NCI-H1436 (cell line): ENCODE results near the gene PKP3.
"Not testable (repeated sequence)": the region's sequence is repeated elsewhere in the genome, so short reads cannot be mapped to it uniquely, and the experiment has no call there.

Experiments used
- DNase-seq: peaks from one replicate; lab custom pipeline; 2025; lab: John Stamatoyannopoulos, UW

Gene PKP3

DNA sequence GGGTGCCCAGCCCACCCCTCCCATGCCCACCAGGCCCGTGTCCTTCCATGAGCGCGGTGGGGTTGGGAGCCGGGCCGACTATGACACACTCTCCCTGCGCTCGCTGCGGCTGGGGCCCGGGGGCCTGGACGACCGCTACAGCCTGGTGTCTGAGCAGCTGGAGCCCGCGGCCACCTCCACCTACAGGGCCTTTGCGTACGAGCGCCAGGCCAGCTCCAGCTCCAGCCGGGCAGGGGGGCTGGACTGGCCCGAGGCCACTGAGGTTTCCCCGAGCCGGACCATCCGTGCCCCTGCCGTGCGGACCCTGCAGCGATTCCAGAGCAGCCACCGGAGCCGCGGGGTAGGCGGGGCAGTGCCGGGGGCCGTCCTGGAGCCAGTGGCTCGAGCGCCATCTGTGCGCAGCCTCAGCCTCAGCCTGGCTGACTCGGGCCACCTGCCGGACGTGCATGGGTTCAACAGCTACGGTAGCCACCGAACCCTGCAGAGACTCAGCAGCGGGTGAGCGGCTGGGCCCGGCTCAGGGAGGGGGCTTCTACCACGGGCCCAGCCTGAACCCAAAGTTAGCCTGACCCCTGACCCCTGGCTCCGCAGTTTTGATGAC lies 3.0 kb downstream of the PKP3 start:
- DNase-seq: no peak

DNA sequence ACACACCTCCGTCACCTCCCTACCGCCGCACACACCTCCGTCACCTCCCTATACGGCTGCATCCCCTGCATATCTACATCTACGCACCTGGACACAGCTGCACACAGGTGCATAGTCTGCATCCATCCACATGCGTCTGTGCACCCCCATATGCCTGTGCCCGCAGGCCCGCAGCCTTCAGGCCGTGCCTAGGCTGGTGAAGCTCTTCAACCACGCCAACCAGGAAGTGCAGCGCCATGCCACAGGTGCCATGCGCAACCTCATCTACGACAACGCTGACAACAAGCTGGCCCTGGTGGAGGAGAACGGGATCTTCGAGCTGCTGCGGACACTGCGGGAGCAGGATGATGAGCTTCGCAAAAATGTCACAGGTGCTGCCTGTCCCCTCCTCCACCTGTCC lies 4.8 kb downstream of the PKP3 start:
- DNase-seq: no peak

DNA sequence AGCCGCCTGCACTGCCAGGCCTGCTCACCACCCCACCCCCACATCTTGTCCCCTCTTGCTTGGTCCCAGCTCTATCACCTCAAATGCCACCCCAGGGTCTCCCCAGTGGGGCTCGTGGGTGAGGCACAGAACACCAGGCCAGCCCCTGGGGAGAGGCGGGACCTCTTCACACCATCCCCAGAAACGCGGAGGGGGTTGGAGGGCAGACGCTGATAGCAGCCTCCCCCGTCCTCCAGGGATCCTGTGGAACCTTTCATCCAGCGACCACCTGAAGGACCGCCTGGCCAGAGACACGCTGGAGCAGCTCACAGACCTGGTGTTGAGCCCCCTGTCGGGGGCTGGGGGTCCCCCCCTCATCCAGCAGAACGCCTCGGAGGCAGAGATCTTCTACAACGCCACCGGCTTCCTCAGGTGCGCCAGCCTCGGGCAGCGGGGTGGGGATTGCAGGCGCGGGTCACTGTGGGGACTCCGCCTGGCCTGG lies 5.8 kb downstream of the PKP3 start:
- no peak for DNase-seq

DNA sequence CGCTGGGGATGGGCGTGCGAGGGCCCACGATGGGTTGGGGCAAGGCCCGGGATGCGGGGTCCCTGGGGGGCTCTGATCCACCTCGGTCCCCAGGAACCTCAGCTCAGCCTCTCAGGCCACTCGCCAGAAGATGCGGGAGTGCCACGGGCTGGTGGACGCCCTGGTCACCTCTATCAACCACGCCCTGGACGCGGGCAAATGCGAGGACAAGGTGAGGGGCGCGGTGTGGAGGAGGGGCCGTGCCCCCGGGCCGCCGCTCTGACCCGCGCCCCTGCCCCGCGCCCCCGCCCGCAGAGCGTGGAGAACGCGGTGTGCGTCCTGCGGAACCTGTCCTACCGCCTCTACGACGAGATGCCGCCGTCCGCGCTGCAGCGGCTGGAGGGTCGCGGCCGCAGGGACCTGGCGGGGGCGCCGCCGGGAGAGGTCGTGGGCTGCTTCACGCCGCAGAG lies 6.3 kb downstream of the PKP3 start:
- no peak for DNase-seq

DNA sequence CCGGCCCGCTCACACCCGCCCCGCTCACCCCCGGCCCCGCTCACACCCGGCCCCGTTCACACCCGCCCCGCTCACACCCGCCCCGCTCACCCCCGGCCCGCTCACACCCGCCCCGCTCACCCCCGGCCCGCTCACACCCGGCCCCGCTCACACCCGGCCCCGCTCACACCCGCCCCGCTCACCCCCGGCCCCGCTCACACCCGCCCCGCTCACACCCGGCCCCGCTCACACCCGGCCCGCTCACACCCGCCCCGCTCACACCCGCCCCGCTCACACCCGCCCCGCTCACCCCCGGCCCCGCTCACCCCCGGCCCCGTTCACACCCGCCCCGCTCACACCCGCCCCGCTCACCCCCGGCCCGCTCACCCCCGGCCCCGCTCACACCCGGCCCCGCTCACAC lies 7.2 kb downstream of the PKP3 start:
- DNase-seq: not testable (repeated sequence)

DNA sequence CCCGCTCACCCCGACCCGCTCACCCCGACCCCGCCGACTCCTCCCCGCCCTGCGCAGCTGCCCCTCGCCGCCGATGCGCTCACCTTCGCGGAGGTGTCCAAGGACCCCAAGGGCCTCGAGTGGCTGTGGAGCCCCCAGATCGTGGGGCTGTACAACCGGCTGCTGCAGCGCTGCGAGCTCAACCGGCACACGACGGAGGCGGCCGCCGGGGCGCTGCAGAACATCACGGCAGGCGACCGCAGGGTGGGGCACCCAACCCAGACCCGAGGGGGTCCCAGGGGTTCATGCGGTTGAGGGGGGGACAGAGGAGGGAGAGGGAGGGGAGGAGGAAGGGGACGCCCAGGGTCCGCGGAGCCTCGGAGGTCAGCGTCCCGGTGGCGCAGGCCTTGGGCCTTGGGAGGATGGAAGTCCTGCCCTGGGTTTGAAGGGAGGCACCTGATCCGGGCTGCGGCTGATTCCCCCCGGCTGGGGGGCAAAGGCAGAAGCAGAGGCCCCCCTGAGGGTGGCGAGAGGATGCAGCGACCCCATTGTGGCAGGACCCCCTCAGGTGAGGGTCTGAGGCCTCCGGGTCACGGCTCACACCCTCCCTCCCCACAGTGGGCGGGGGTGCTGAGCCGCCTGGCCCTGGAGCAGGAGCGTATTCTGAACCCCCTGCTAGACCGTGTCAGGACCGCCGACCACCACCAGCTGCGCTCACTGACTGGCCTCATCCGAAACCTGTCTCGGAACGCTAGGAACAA lies 9.2 kb downstream of the PKP3 start:
- no peak for DNase-seq

DNA sequence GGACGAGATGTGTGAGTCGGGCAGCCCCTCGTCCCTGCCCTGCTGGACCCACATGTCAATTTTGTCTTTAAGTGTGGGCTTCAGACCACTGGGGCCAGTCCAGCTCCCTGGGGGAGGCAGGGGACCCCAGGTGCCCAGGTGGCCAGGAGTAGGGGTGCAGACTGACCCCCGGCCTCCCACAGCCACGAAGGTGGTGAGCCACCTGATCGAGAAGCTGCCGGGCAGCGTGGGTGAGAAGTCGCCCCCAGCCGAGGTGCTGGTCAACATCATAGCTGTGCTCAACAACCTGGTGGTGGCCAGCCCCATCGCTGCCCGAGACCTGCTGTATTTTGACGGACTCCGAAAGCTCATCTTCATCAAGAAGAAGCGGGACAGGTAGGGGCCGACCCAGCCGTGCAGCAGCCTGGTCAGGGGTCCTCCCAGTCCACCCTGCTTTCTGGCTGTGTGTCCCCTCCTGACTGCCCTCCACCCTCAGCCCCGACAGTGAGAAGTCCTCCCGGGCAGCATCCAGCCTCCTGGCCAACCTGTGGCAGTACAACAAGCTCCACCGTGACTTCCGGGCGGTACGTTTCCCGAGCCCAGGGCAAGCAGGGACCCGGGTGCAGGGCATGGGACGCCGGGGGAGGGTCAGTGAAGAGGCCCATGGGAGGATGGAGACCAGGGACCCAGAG lies 9.9 kb downstream of the PKP3 start:
- no peak for DNase-seq

DNA sequence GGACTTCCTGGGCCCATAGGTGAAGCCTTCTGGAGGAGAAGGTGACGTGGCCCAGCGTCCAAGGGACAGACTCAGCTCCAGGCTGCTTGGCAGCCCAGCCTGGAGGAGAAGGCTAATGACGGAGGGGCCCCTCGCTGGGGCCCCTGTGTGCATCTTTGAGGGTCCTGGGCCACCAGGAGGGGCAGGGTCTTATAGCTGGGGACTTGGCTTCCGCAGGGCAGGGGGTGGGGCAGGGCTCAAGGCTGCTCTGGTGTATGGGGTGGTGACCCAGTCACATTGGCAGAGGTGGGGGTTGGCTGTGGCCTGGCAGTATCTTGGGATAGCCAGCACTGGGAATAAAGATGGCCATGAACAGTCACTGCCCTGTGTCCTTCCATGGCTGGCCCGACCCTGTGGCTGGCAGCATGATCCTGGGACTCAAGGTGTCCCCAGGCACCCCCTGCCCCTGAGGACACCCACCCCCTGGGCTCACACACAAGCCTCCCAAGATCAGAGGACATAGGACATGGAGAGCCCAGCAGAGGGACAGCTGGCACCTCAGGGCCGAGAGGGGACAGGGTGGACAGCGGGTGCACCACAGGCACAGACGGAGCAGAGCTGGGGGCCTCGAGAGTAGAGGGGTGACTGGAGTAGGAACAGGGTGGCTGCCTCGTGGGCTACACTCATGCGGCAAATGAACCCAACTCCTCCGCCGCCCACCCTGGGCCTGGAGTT lies 10.7 kb downstream of the PKP3 start:
- DNase-seq: no peak

DNA sequence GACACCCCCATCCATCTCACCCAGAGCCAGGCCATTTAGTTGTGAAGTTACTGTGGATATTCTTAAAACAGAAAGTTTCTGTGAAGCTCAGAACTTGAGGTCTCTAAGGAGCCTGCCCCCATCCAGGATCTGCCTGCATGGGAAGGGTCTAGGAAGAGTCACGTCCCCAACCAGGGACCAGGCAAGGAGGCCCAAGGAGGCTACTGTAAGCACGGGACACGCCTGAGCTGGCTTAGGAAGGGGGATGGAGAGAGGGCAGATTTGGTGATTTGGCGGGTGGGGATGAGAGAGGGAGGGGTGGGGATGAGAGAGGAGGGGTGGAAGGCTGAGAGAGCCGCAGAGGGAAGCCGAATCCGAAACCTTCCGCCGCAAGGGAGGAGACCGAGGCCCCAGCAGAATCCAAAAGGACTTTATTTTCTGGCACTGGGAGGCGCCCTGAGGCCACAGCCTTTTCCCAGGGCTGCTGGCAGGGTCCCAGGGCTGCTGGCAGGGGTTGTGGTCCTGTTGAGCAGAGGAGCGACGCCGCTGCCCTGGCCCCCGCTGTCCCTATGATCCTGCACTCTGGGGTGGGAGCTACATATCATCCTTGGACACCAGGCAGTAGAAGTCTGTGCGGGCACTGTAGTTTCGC lies 11.4 kb downstream of the PKP3 start:
- no peak for DNase-seq

DNA sequence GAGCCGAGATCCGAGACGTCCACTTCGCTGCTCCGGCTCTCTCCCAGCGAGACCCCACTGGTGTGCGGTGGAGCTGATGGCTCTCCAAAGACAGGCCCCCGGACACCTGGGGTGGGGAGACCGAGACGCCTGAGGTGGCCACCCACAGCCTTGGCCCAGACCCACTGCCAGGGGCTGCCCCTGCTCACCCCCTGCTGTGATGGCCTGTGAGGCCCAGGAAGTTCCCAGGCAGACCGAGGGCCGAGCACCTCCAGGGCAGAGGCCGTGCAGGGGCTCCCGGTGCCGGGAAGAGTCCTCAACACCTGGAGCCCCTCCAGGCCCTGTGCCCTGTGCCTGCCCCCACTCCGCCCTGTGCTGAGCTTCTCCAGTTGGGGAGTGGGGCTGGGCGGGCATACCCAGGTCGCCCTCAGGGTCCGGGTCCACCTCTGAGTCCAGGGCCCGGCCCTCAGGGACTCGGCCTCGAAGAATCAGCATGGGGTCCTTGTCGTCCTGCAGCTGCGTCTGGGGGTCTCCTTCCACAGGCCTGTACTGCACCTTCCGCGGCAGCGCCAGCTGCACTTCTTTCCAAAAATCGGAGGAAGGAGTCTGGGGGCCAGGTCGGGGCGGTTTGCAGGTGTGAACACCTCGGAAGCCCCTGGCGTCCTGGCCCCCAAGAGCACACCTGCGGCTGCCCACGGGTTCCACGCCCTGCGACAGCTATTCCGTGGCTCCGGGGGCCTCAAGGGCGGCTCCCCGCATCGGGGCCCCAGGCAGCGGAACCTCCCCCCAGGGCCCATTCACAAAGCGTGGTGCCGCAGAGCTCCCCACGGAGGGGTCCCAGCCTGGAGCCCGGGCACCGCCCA lies 12.2 kb downstream of the PKP3 start:
- no peak for DNase-seq

DNA sequence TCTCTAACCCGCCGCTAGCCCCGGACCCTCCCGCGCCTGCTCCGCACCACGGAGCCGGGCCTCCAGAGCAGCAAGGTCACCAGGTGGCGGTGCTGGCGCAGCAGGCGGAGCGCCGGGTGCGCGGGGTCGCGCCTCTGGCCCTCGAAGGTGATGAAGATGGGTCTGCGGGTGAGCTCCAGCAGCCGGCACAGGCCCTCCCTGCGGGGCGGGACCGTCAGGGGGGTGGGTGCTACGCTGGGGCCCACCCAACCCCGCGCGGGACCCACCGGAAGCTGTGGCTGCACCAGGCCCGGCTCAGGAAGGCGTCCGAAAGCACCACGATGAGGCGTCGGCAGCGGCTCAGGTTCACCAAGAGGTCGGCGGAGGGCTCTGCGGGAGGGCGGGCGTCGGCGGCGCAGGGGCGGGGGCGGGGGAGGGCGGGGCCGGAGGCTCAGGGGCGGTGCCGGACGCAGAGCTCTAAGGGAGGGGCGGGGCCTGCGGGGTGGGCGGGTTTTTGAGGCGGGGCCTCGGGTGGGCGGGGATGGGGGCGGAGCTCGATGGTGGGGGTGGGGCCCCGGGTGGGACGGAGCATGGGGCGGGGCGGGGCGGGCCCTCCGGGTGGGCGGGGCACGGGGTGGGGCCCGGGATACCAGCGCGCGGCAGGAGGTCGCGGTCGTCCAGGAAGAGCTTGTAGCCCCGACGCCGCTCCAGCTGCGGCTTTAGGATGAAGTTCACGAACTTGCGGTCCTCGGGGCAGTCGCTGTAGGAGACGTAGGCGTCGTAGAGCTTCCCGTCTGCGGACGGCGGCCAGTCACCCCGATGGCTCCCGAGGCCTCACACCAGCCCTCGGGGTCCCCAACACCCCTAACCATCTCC lies 13.0 kb downstream of the PKP3 start:
- no peak for DNase-seq

DNA sequence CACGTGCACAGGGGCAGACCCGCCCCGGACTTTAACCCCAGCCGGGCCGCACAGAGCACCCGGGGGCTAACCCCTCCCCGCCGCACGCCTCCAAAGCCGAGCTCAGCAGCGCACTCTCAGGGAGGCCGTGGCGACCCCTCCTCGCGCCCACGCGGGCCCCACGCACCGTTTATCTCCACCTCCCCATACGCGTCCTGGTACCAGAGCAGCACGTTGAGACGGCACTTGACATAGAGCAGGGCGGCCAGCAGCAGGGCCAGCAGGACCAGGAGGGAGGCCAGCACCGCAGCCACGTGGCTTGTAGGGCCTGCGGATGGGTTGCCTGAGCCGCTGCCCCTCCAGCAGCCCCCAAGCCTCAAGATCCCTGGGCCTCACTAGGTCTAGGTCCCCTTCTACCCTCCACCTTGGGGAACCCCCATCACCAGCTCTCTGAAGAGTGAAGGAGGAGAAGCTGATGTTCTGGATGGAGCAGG lies 13.7 kb downstream of the PKP3 start:
- no peak for DNase-seq

DNA sequence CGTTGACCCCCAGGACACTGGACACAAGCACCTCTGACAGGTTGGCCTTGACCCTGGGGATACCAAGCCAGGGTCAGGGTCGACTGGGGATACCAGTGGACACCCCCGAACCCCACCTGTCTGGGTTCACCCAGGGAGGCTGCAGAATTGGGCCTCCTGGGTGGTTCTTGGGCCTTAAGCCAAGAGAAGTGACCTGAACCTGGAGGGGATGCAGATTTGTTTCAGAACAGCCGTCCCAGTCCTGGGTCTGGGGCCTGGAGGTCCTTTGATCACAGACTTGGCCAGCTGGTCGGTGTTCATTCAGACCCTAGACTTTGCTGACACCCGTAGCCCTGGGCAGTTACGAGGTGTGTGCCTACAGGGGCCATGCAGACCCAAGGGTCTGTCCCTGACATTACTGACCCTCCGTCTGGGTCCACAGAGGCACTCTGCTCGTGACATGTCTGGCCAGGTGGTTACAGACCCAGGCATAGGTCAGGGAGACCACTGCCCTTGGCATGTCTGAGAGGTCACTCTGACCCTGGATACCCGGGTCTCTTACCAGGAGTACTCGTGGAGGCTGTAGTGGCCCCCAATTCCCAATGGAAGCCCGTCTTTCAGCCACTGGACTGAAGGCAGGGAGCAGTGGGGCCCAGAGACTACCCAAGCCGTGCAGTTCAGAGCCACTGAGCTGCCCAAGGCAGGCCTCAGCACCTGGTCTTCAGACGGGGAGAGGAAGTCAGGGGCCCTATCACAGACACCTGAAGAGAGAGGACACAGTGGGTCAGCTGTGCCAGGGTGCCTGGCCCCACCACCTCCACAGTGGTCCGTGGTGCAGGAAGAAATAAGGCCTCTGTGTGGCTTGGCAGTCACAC lies 14.4 kb downstream of the PKP3 start:
- DNase-seq: no peak

DNA sequence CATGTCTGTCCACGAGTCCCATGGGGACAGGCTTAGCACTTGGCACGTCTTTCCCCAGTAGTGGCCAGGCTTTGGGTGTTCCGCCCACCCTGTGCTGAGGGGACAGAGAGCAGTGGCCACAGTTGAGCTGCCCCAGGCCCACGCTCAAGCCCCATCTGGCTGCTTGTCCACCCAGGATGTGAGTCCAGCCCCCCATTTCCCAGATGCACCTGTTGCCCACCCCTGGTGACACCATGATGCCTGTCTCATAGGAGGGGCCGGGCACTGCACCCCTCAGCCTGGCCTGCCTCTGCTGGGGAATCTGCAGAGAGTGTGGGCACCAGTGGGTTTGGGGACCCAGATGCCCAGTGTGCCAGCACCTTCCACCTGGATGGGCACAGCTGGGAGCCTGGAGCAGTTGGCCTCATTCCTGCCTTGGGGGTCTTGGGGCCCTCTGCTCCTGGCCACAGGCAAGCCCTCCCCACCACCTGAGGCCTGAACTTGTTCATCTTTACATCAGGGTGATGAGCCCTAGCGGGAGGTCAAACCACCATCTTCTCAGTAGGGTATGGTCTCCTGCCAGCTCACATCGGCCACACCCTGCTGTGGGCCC lies 15.1 kb downstream of the PKP3 start:
- DNase-seq: no peak

DNA sequence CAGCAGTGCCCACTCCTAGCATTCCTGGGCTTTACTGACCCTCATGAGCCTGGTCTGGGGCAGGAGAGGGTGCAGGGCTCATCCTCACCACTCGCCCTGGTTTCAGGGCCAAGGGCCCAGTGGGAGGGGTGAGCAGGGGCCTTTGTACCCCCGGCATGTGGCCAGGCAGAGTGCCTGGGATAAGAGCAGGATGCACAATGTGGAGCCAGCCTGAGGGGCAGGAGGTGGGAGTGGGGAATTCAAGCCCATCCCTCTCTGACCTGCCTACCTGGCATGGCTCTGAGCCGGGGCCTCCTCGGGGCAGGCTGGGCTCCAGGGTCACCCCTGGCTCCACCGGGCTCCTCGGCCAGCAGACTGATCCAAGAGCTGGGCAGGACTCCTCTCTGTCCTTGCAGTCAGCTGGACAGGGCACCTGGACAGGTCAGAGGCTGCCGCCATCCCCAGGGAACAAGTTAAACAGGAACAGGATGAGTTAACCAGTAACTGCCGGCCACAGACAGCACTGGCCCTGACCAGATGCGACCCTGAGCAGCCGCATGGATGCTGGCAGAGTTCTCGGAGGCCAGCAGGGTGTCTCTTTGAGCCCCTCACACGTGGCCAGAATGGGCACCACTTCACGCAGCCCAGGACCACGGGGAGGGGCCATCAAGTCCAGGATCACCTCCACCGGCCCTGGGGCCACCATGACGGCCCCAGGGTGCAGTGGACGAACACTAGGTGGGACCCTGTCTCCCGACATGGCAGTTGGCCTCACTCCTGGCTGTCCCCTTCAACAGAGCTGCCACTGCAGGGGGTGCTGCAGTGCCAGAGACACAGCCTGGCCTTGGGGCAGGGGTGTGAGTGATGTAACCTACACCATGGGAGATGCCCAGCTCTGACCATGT lies 15.8 kb downstream of the PKP3 start:
- DNase-seq: no peak

DNA sequence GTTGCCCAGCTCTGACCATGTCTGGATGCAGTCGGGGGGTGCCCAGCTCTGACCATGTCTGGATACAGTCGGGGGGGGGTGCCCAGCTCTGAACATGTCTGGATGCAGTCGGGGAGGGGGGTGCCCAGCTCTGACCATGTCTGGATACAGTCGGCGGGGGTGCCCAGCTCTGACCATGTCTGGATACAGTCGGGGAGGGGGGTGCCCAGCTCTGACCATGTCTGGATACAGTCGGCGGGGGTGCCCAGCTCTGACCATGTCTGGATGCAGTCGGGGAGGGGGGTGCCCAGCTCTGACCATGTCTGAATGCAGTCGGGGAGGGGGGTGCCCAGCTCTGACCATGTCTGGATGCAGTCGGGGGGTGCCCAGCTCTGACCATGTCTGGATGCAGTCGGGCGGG lies 16.7 kb downstream of the PKP3 start:
- DNase-seq: not testable (repeated sequence)

DNA sequence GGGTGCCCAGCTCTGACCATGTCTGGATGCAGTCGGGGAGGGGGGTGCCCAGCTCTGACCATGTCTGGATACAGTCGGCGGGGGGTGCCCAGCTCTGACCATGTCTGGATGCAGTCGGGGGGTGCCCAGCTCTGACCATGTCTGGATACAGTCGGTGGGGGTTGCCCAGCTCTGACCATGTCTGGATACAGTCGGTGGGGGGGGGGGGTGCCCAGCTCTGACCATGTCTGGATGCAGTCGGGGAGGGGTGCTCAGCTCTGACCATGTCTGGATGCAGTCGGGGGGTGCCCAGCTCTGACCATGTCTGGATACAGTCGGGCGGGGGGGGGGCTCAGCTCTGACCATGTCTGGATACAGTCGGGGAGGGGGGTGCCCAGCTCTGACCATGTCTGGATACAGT lies 17.5 kb downstream of the PKP3 start:
- DNase-seq: not testable (repeated sequence)
